HUES48 (cell line): Measurements from ENCODE around the gene DIRAS1.

Experiments
- H3K27ac ChIP-seq: one replicate; pipeline ENCODE4 v1.7.0; 2013; ENCODE audit warnings: low read depth, low read length, inconsistent platforms
- H3K27me3 ChIP-seq: 2 replicates; pipeline ENCODE4 v1.6.1; 2013; ENCODE audit warnings: mild to moderate bottlenecking, low read length; ENCODE audit not compliant: control insufficient read depth, insufficient read depth
- H3K36me3 ChIP-seq: 2 replicates; pipeline ENCODE4 v1.6.1; 2013; ENCODE audit warnings: low read length; ENCODE audit not compliant: control insufficient read depth, insufficient read depth
- H3K4me1 ChIP-seq: 2 replicates; pipeline ENCODE4 v1.6.1; 2013; ENCODE audit warnings: mild to moderate bottlenecking, low read length; ENCODE audit not compliant: control insufficient read depth, insufficient read depth
- H3K4me3 ChIP-seq: 2 replicates; pipeline ENCODE4 v1.5.1; 2013; ENCODE audit warnings: mild to moderate bottlenecking, low read depth, low read length
- H3K9ac ChIP-seq: 2 replicates; pipeline ENCODE4 v1.6.1; 2013; ENCODE audit warnings: mild to moderate bottlenecking, low read depth, low read length, moderate library complexity
- H3K9me3 ChIP-seq: 2 replicates; pipeline ENCODE4 v1.6.1; 2013; ENCODE audit warnings: low read length; ENCODE audit not compliant: control insufficient read depth, insufficient read depth

DIRAS1 gene

DNA sequence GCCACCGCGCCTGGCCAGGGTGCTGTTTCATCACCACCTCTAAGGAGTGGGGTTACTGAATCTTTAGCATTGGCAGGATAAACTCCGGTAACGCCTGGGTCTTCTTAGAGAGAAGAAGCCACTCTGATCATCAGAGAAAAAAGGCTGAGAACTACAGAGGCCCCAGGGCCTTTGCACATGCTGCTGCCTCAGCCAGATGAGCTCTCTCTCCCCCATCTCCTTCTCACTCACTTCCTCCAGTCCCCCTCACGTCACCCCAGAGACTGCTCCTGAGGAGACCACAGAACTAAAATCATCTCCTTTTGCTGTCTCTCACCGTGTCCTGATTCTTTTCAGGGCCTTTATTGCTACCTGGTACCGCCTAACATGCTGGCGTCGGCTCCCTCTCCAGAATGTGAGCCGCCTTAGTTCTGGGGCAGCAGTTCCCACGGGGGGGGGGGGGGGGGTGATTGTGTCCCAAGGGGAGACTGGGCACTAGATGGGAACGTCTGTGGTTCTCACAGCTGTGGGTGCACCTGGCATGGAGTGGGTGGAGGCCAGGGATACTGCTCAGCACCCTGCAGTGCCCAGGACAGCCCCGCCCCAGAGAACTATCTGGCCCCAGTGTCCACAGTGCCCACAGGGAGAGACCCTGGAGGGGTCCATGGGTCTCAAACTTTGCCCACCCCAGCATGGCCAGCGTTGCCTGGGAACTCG, 5.1 kb upstream of the DIRAS1 start:
- Histone ChIP-seq H3K36me3 (no peaks in the 10 kb centered on the region), H3K27ac (no peak overlapping the region), H3K9me3 (no peaks in the 10 kb centered on the region), H3K9ac (no peak overlapping the region), H3K4me1 (no peaks in the 10 kb centered on the region), H3K27me3 (no peaks in the 10 kb centered on the region; the same call in 1 of the 2 replicates), H3K4me3 (no peak overlapping the region)

DNA sequence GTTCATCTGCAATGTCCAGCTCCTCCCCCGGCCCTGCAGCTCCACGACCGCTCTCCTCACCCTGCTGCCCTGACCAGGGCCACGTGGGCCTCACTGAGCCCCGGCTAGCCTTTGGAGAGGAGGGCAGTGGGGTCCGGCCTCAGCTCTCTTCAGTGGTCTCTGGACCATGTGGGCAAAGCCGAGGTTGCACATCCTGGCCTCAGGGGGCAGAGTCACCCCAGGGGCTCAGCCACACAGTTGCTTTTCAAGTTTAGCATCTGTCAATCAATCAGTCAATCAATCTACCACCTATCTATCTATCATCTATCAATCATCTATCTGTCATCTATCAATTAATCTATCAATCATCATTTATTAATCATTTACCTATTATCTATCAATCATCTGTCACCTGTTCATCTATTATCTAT, 3.0 kb upstream of the DIRAS1 start:
- no peak overlapping the region for H3K4me3 ChIP-seq
- H3K27ac ChIP-seq, result no peak overlapping the region
- no peaks in the 10 kb centered on the region for H3K36me3 ChIP-seq
- no peaks in the 10 kb centered on the region for H3K9me3 ChIP-seq
- H3K27me3 ChIP-seq, result no peaks in the 10 kb centered on the region; the same call in 1 of the 2 replicates
- H3K4me1 ChIP-seq, result 0 out of 2 replicates have a peak, but pooled peaks cover 3% of the 10 kb centered on the region
- H3K9ac ChIP-seq, result no peak overlapping the region

DNA sequence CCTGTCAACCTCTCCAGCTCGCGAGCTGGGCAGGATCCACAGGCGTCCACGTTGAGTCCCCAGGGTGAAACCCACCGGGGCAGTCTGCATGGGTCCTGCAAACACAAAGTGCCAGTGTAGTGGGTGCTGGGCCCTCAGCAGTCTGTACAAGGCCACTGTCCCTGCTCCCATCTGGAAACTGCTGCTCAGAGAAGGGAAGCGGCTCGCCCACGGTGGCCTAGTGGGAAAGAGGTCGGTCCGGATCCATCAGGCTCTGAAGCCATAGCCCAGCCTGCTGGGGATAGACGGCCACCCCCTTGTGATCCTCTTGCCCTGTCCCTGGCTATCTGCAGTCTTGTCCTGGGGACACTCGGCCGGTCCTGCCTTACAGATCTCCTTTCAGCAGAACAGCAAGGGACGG, 2.6 kb upstream of the DIRAS1 start:
- H3K9me3 ChIP-seq, result no peaks in the 10 kb centered on the region
- no peaks in the 10 kb centered on the region; the same call in 1 of the 2 replicates for H3K27me3 ChIP-seq
- H3K4me1 ChIP-seq, result 0 out of 2 replicates have a peak, but pooled peaks cover 3% of the 10 kb centered on the region
- H3K9ac ChIP-seq, result no peak overlapping the region
- no peak overlapping the region for H3K4me3 ChIP-seq
- H3K27ac ChIP-seq, result no peak overlapping the region
- H3K36me3 ChIP-seq, result no peaks in the 10 kb centered on the region

DNA sequence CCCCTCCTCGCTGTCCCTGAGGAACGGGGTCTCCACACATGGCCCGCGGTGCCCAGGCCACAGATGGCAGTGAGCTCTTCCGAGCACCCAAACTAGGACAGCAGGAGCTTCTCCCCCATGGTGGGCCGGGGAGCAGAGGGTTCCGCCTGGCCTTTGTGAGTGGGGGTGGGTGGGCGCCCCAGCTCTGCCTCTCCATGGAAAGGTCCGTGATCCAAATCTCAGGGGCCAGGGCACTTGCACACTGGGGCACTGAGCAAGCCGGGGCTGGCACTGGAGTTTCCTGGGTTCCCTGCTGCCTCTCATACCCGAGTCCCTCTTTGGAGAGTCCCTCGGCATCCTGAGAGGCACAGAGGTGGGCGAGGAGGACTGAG, 2.2 kb upstream of the DIRAS1 start:
- no peak overlapping the region for H3K4me3 ChIP-seq
- no peaks in the 10 kb centered on the region; the same call in 1 of the 2 replicates for H3K27me3 ChIP-seq
- no peaks in the 10 kb centered on the region for H3K9me3 ChIP-seq
- H3K36me3 ChIP-seq, result no peaks in the 10 kb centered on the region
- no peak overlapping the region for H3K27ac ChIP-seq
- 0 out of 2 replicates have a peak, but pooled peaks cover 3% of the 10 kb centered on the region for H3K4me1 ChIP-seq
- no peak overlapping the region for H3K9ac ChIP-seq

DNA sequence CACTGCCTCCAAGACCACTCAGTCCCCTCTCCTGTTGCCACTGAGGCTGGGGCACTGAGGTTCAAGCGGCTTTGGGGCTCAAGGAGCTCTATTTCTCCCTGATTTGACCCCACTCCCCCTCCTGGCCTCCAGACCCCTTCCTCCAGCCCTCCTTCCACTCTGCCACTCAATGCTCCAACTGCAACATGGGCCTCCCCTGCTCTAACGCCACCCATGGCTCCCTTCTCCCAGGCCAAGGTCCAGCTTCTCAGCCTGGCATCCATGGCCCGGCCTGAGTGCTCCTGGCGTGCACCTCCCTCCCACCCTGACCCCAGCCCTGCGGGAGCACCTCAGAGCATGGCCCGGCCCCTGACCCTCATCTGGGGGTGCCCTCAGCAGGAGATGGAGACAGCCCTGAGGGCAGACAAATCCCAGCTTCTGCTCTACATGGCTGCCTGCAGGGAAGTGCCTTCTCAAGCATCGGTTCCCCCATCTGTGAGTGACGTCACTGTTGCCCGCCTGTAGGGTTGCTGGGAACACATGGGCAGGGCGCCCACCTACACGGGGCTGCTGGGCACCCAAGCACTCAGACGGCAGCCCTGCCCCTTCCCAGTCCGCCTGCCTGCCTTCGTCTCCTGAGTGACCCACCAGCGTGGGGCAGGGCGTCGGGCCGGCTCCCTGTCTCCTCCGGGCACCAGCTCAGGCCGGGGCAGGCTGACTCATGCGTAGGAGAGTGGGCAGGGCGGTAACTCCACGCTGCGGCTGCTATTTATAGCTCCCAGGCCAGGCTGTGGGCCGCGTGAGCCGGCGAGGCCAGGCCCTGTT, 1.6 kb upstream of the DIRAS1 start:
- H3K27ac ChIP-seq, result no peak overlapping the region
- no peak overlapping the region for H3K9ac ChIP-seq
- no peaks in the 10 kb centered on the region for H3K9me3 ChIP-seq
- H3K4me3 ChIP-seq, result no peak overlapping the region; the same call in 1 of the 2 replicates
- H3K36me3 ChIP-seq, result no peaks in the 10 kb centered on the region
- H3K27me3 ChIP-seq, result no peaks in the 10 kb centered on the region; the same call in 1 of the 2 replicates
- H3K4me1 ChIP-seq, result 0 out of 2 replicates have a peak, but pooled peaks cover 3% of the 10 kb centered on the region

DNA sequence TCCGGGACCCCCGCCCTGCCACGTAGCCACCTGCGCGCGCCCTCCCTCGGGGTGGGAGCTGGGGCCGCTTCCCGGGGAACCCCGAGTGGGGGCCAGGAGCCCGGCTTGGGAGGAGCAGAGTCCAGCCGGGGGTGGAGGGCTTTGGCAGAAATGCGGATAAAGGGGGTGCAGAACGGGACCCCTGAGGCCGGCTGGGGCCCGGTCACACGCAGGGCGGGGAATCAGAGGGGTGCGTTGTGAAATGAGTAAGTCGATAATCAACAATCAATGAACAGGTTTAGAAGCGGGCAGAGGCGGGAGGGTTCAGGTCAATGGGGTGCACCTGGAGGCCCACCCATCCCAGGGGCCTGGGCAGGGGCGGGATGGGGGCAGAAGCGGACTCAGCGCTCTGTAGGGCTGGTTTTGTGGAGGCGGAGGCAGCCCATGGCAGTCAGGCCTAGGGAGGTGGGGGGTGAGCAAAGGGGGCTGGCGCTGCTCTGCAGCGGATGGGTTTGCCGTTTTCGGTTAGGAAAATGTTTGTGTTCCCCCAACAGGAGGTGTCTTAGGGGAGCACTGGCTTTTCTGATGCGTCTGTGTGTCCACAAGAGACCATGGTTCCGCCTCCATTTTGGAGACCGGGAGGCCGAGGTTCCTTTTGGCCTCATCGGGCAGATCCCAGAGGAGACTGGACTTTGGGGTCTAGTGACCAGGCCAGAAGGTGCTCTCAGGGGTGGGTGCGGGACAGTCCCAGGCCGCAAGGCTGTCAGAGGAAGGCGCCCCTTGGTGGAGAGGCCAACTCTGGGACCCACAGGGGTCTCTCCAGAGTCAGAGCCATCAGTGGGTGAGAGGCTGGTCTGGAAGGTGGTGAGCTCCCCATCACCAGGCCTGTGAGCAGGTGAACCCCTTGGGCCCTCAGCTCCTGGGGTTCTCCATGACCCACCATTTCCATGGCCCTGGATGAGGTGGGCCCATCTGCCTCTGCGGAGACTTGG, 683 bp upstream of the DIRAS1 start:
- Histone ChIP-seq H3K9ac (no peak overlapping the region), H3K4me1 (0 out of 2 replicates have a peak, but pooled peaks cover 3% of the 10 kb centered on the region), H3K36me3 (no peaks in the 10 kb centered on the region), H3K27ac (no peak overlapping the region), H3K4me3 (peak overlapping the region; percentile 60), H3K27me3 (no peaks in the 10 kb centered on the region; the same call in 1 of the 2 replicates), H3K9me3 (no peaks in the 10 kb centered on the region)

DNA sequence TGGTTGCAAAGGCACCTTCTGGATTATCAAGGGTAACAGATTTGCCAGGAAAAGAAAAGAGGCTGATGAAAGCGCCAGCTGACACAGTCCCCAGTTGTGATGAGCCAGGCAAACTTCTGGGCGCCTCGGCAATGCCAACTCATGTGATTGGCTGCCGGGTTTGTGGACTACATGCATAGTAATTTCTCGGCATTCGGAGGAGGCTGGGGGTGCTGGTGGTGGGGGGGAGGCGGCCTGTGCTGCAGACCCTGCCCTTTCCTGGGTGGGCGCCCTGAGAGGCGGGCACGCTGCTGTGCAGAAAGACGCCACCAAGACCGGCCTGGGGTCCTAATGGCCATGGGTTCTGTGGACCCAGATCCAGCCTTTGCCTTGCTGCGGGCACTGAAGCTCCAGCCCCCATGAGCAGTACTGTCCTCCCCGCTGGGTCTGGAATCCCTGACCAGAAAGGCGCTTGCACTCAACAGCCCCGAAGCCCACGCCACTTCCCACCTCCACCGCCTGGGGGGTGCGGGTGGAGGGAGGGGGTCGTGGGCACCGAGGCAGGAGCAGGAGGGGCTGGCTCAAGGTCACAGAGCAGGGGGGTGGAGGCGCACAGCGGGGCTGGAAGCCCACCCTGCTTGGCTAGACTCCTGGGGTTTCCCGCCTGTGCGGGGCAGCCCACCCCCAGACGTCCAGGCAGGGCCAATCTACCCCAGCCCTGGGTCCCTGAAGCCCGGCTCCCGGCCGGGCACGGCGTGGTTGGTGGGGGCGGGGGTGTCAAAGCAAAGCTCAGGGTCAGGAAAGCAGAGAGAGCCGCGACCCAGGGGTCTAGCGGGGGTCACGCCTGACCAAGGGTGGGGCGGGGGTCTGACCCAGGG, 1.0 kb downstream of the DIRAS1 start:
- Histone ChIP-seq H3K27me3 (no peaks in the 10 kb centered on the region; the same call in 1 of the 2 replicates), H3K36me3 (no peaks in the 10 kb centered on the region), H3K9ac (no peak overlapping the region), H3K27ac (peak overlapping the region; percentile 36), H3K9me3 (peaks cover 5% of the 10 kb centered on the region; the same call in 1 of the 2 replicates), H3K4me1 (0 out of 2 replicates have a peak, but pooled peaks cover 3% of the 10 kb centered on the region), H3K4me3 (peak overlapping the region; percentile 63)

DNA sequence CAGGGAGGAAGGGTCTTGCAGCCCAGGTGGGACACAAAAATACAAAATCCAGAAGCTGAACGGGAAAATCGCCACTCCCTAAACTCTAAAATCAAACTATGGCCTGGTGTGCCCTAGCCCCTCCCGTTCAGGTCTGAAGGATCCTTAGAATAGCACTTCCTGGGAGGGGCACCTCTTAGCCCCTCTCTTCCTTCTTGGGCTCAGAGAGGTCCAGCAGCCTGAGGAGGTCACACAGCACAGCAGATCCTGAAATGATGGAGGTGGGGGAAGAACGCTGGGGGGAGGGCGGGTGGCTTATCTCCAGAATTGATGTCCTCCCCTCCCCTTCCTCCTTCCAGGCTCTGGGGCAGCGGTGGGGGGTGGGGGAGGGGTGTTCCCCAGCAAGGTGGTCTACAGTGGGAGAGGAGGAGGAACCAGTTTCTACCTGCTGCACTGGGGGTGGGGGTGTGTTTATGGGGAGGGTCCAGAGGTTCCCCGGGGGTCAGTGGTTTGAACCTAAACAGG, 1.9 kb downstream of the DIRAS1 start:
- Histone ChIP-seq H3K9me3 (peaks cover 7% of the 10 kb centered on the region; the same call in 1 of the 2 replicates), H3K9ac (no peak overlapping the region), H3K27ac (peak overlapping the region; percentile 36)

DNA sequence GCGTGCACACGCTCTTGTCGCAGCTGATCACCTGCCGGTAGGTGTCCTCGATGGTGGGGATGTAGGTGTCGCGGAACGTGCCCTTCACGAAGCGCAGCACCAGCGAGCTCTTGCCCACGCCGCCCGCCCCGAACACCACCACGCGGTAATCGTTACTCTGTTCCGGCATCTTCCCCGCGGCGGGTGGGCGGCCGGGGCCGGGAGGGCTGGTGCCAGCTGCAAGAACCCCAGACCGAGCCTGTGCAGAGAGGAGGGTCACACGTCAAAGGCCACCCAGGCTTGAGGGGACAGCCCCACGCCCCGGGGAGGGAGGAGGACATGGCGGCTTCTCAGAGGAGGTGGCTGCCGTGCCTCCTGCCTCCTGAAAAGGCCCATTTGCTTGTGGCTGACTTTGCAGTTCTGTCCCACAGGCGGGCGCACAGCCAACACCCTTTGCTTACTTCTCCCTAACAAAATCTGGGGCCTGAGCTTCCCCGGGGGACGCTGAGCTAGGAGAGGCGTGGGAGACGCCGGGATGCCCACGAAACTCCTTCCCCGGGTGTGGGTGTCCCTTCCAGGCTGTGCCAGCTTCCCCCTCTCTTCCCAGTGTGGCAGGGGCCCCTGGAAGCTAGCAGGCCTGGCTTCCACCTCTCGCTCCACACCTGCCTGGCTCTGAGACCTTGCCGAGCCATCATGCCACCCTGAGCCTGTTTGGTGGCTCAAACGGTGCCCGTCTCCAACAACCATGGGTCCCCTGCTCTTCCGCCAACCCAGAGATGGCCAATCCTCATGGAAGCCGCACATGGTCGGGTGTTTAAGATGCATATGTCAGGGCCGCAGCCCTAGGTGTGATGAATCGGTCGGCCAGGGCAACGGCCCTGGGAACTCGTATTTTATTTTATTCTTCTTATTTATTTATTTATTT, 3.3 kb downstream of the DIRAS1 start:
- Histone ChIP-seq H3K4me1 (0 out of 2 replicates have a peak, but pooled peaks cover 3% of the 10 kb centered on the region), H3K27me3 (no peaks in the 10 kb centered on the region; the same call in 1 of the 2 replicates), H3K9me3 (peaks cover 7% of the 10 kb centered on the region; the same call in 1 of the 2 replicates), H3K4me3 (no peak overlapping the region), H3K36me3 (no peaks in the 10 kb centered on the region), H3K27ac (no peak overlapping the region), H3K9ac (no peak overlapping the region)

More for the DNA sequence above, 1.9 kb downstream of the DIRAS1 start:
- H3K27me3 ChIP-seq, result no peaks in the 10 kb centered on the region; the same call in 1 of the 2 replicates
- H3K36me3 ChIP-seq, result no peaks in the 10 kb centered on the region
- H3K4me3 ChIP-seq, result no peak overlapping the region
- H3K4me1 ChIP-seq, result 0 out of 2 replicates have a peak, but pooled peaks cover 3% of the 10 kb centered on the region
